GM23248 (cell line): ENCODE measurements around the gene CTBP2.

ENCODE experiments used
- EZH2 ChIP-seq: fragments of 200-600 bp; sonication (generic); IDR thresholded peaks from 2 replicates; pipeline ENCODE4 v1.6.1; 2018; ENCODE audit warnings: antibody characterized with exemption, mild to moderate bottlenecking; ENCODE audit not compliant: insufficient read depth, poor library complexity, severe bottlenecking
- EZH2phosphoT487 ChIP-seq: fragments of 200-600 bp; sonication (generic); IDR thresholded peaks from 2 replicates; pipeline ENCODE4 v1.6.1; 2018; ENCODE audit warnings: antibody characterized with exemption, moderate library complexity, mild to moderate bottlenecking, low read depth; ENCODE audit not compliant: insufficient read depth

DNA sequence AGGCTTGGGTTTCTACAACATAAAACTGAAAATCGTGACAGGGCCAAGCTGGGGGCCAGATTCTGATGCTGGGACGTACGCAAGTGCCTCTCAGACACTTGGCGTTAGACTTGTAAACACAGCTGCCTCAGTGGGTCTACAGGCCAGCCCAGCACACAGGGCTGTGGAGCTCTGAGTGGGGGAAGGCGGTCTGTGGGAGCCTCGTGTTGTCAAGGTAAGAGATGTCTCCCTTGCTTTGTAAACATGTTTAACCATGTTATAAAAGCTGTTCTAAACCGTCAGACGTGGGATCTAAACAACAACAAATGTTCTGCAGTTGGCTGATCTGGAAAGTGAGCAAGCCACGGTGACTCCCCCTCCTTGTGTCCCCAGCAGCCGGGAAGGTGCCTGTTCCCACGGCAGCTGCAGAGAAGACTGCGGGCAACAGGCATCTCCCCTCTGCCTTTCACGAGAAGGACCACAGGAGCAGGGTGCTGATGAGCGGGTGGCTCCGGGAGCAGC lies 150.7 kb downstream of the CTBP2 start:
- TF ChIP-seq EZH2 (no peak), EZH2phosphoT487 (no peak)
